ENCODE measurements around the gene NMBR.

DNA sequence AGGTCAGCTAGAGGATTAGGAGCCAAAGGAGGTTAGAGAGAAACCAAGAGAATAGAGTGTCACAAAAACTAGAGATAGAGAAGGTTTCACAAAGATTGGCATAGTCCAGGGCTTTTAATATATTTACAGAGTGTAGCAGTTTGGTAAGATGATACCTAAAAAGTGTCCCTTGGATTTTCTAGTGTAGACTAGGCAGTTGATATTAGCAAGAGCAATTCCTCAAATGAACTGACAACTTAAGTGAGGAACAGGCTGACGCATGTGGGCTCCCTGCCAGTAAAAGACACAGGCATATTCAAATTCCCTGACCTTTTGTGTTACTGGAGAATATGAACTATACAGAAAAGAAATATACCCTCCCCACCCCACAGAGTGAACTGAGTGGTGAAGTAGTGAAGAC lies 40.3 kb upstream of the NMBR start:
- TF ChIP-seq, protein P1, sequence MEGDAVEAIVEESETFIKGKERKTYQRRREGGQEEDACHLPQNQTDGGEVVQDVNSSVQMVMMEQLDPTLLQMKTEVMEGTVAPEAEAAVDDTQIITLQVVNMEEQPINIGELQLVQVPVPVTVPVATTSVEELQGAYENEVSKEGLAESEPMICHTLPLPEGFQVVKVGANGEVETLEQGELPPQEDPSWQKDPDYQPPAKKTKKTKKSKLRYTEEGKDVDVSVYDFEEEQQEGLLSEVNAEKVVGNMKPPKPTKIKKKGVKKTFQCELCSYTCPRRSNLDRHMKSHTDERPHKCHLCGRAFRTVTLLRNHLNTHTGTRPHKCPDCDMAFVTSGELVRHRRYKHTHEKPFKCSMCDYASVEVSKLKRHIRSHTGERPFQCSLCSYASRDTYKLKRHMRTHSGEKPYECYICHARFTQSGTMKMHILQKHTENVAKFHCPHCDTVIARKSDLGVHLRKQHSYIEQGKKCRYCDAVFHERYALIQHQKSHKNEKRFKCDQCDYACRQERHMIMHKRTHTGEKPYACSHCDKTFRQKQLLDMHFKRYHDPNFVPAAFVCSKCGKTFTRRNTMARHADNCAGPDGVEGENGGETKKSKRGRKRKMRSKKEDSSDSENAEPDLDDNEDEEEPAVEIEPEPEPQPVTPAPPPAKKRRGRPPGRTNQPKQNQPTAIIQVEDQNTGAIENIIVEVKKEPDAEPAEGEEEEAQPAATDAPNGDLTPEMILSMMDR (IDR thresholded peaks at IDR 0.05) = no peak
- no peak for TF ChIP-seq POLR2AphosphoS5 (IDR thresholded peaks at IDR 0.05; ENCODE audit: low read depth, low read length)

Data from Panc1 (cell line).